HepG2 (cell line): ENCODE data around the gene BORCS5. TPM values are rescaled to one million over a fixed set of nuclear protein-coding genes. Genes with fewer than 3 reads are reported as not detected.

ENCODE experiments used
- ATAC-seq: fragments of 200-7000 bp; cut with Tn5 transposase; 3 replicates; pipeline ENCODE4 v1.9.1; 2020; ENCODE audit warnings: mild to moderate bottlenecking, moderate library complexity
- BruUV-seq: library from RNA; stranded (reverse); fragments of 400-500 nt; replicated peaks from 2 replicates; lab custom pipeline; 2021; lab: Mats Ljungman, UMichigan
- CTCF ChIA-PET: fragments of 300-600 bp; formaldehyde crosslinking; extraction: SDS; loops from one replicate; lab custom pipeline; 2021; ENCODE audit warnings: low total read pairs, inconsistent platforms, low intra/inter-chr PET ratio; lab: Yijun Ruan, JAX
- POLR2A ChIA-PET: fragments of 350-600 bp; sonication (Branson Sonifier 250); formaldehyde crosslinking; loops from one replicate; lab custom pipeline; 2020; ENCODE audit warnings: antibody characterized with exemption, inconsistent platforms; lab: Yijun Ruan, JAX
- DNase-seq: peaks from one replicate; pipeline ENCODE4 v3.0.0-alpha.2; 2015; ENCODE audit warnings: low spot score
- FAIRE-seq: peaks from 3 replicates; lab custom pipeline; 2011; peaks lifted over from hg19 to GRCh38; lab: Jason Lieb, UNC
- H2AFZ ChIP-seq: one replicate; pipeline ENCODE4 v1.6.1; 2011; ENCODE audit warnings: low read length, inconsistent platforms
- H3K27ac ChIP-seq: fragments of 300-600 bp; 3 replicates; pipeline ENCODE4 v1.8.0; 2011; ENCODE audit warnings: mixed run types, mild to moderate bottlenecking, mixed read lengths, low read length, inconsistent platforms; ENCODE audit not compliant: insufficient read depth; ENCODE audit errors: extremely low read length
- H3K27me3 ChIP-seq, 2 experiments: fragments of 200-600 bp in 1 of 2; 2 replicates in 1 of 2; 3 replicates in 1 of 2; pipeline versions ENCODE4 v1.6.0 to v1.8.0; 2011; ENCODE audit warnings: low read length in 2 of 2, mild to moderate bottlenecking in 2 of 2, moderate library complexity in 2 of 2, inconsistent platforms in 1 of 2; ENCODE audit not compliant: insufficient read depth in 2 of 2, control insufficient read depth in 1 of 2
- H3K36me3 ChIP-seq, 2 experiments: fragments of 200-600 bp in 1 of 2; replicated peaks in 1 of 2; 2 replicates in 1 of 2; 3 replicates in 1 of 2; pipeline versions ENCODE4 v1.5.1 to v1.8.0; 2011; ENCODE audit warnings: low read length in 2 of 2, inconsistent platforms in 1 of 2; ENCODE audit not compliant: insufficient read depth in 2 of 2, control insufficient read depth in 1 of 2
- H3K4me1 ChIP-seq: 2 replicates; pipeline ENCODE4 v1.5.1; 2012; ENCODE audit warnings: low read length, inconsistent platforms; ENCODE audit not compliant: insufficient read depth
- H3K4me2 ChIP-seq: 2 replicates; pipeline ENCODE4 v1.6.0; 2011; ENCODE audit warnings: low read depth, low read length, inconsistent platforms
- H3K4me3 ChIP-seq, 3 experiments: fragments of 200-600 bp in 1 of 3; sonication (generic), shearing (Covaris generic) in 1 of 3; replicated peaks in 1 of 3; 2 replicates each; pipeline ENCODE4 v1.5.1; 2011 to 2016; ENCODE audit warnings: low read length in 3 of 3, inconsistent platforms in 2 of 3, low read depth in 2 of 3, mild to moderate bottlenecking in 2 of 3, control low read depth in 1 of 3, mixed read lengths in 1 of 3; ENCODE audit not compliant: insufficient read depth in 1 of 3
- H3K79me2 ChIP-seq: one replicate; pipeline ENCODE4 v1.6.1; 2011; ENCODE audit warnings: low read length, inconsistent platforms; ENCODE audit not compliant: insufficient read depth
- H3K9ac ChIP-seq: 2 replicates; pipeline ENCODE4 v1.6.0; 2011; ENCODE audit warnings: mild to moderate bottlenecking, low read depth, low read length, inconsistent platforms; ENCODE audit not compliant: insufficient read depth
- H3K9me3 ChIP-seq: 2 replicates; pipeline ENCODE4 v1.5.1; 2012; ENCODE audit warnings: mild to moderate bottlenecking, low read length
- H4K20me1 ChIP-seq: 2 replicates; pipeline ENCODE4 v1.6.0; 2011; ENCODE audit warnings: inconsistent platforms, mild to moderate bottlenecking, low read length, moderate library complexity; ENCODE audit not compliant: insufficient read depth
- BHLHE40 ChIP-seq: IDR thresholded peaks from 2 replicates; pipeline ENCODE4 v1.6.1; 2011; ENCODE audit warnings: low read length, improper control_type of control experiment
- DNMT1 ChIP-seq: sonication (generic); formaldehyde crosslinking; IDR thresholded peaks from 2 replicates; pipeline ENCODE4 v1.5.1; 2020; ENCODE audit warnings: mild to moderate bottlenecking, missing genetic modification reagents
- GFI1 ChIP-seq: sonication (generic); formaldehyde crosslinking; IDR thresholded peaks from 2 replicates; pipeline ENCODE4 v1.5.0; 2020; ENCODE audit warnings: missing genetic modification reagents, mild to moderate bottlenecking, borderline replicate concordance
- HOXA3 ChIP-seq: sonication (generic); formaldehyde crosslinking; IDR thresholded peaks from 2 replicates; pipeline ENCODE4 v1.5.0; 2020; ENCODE audit warnings: missing genetic modification reagents
- MTA3 ChIP-seq: sonication (generic); formaldehyde crosslinking; IDR thresholded peaks from 2 replicates; pipeline ENCODE4 v1.4.0; 2020; ENCODE audit warnings: missing genetic modification reagents
- NFIB ChIP-seq: sonication (generic); formaldehyde crosslinking; IDR thresholded peaks from 2 replicates; pipeline ENCODE4 v1.9.0; 2021; ENCODE audit warnings: missing genetic modification reagents, mild to moderate bottlenecking, borderline replicate concordance
- RFXAP ChIP-seq: sonication (generic); formaldehyde crosslinking; IDR thresholded peaks from 2 replicates; pipeline ENCODE4 v1.4.0; 2020; ENCODE audit warnings: missing genetic modification reagents, borderline replicate concordance
- SIN3B ChIP-seq: fragments of 150-350 bp; IDR thresholded peaks from 2 replicates; pipeline ENCODE4 v1.6.1; 2014; ENCODE audit warnings: low read length
- ZNF205 ChIP-seq: IDR thresholded peaks from 2 replicates; pipeline ENCODE4 v1.6.1; 2018; ENCODE audit warnings: missing biosample characterization, missing genetic modification reagents
- ZNF615 ChIP-seq: sonication (generic); formaldehyde crosslinking; IDR thresholded peaks from 2 replicates; pipeline ENCODE4 v1.5.0; 2020; ENCODE audit warnings: mild to moderate bottlenecking, missing genetic modification reagents, borderline replicate concordance
- ZNF761 ChIP-seq: sonication (generic); formaldehyde crosslinking; conservative IDR thresholded peaks from 2 replicates; pipeline ENCODE4 v1.4.0; 2020; ENCODE audit warnings: mild to moderate bottlenecking, missing genetic modification reagents
- ZNF839 ChIP-seq: sonication (generic); formaldehyde crosslinking; IDR thresholded peaks from 2 replicates; pipeline ENCODE4 v1.4.0; 2020; ENCODE audit warnings: missing genetic modification reagents, mild to moderate bottlenecking, borderline replicate concordance
- in situ Hi-C: cut with HindIII; loops from 2 replicates; pipeline ENCODE4 v1.10.0; 2017; ENCODE audit warnings: low pct_unique_long_range_greater_than_20kb; ENCODE audit not compliant: extremely low pct_ligation_motif_present
- intact Hi-C: fragments of 100-400 bp; cut with micrococcal nuclease; formaldehyde crosslinking; loops from one replicate; pipeline ENCODE4 v1.10.0; 2022; ENCODE audit not compliant: unreplicated experiment
- polyA plus RNA-seq, 8 experiments: library from polyadenylated mRNA; depleted of rRNA in 3 of 8; stranded (reverse) in 7 of 8; unstranded in 1 of 8; fragments of >200 nt; fragmentation: Illumina TruSeq in 4 of 8; extraction: Trizol in 4 of 8; gene quantifications; 2 replicates each; pipeline versions ENCODE4 v1.2.1 to v1.2.3, GENCODE V29; 2011 to 2016; ENCODE audit warnings: low read depth in 4 of 8, missing spikeins in 1 of 8, mixed read lengths in 1 of 8; ENCODE audit not compliant: insufficient read depth in 1 of 8
- total RNA-seq, 5 experiments: library from RNA; depleted of rRNA; stranded (reverse); fragments of >200 nt; fragmentation: Illumina TruSeq; extraction: Trizol; gene quantifications; 2 replicates each; pipeline ENCODE4 v1.2.3, GENCODE V29; 2016; ENCODE audit warnings: low read depth in 1 of 5
- TF ChIP-seq, protein P1 (sequence below): sonication (generic); formaldehyde crosslinking; IDR thresholded peaks from 2 replicates; pipeline ENCODE4 v1.5.0; 2020; ENCODE audit warnings: missing genetic modification reagents
- TF ChIP-seq, protein P2 (sequence below): sonication (generic); formaldehyde crosslinking; IDR thresholded peaks from 2 replicates; pipeline ENCODE4 v1.9.0; 2021; ENCODE audit warnings: missing genetic modification reagents, mild to moderate bottlenecking, borderline replicate concordance

BORCS5 gene
- total and polyA plus RNA-seq, 2 of the 13 experiments (the other 11 are each of a cell fraction or from before 2014, with no cell fraction given), result 3.9 to 4.7 TPM

DNA sequence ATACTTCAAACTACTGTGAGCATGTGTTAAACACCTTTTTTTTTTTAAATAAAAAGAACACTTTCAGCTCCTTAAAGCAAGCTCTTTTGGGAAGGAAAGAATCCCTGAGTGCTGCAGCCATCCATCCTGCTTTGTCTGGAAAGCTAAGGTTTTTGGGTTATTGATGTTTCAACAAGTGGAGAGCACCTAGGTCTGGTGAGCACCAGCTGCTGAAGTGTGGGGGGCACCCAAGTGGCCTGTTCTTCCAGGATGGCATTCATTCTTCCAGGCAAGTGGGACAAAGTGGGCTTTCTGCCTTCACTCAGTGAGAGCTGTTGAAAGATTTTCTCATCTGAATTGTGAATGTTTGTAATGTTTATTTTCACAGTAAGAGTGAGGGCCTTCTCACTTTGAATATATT, 49.9 kb downstream of the BORCS5 start:
- H3K27ac ChIP-seq, result peak overlapping the region; percentile 96
- no peaks in the 10 kb centered on the region for H3K27me3 ChIP-seq
- peaks cover 64% of the 10 kb centered on the region for H3K4me1 ChIP-seq
- POLR2A ChIA-PET, result interaction anchor here (0.9 kb wide), 1 partner anchor 8 kb away, joined by 3 read pairs; no protein-coding TSS in a partner anchor
- in situ Hi-C loops (no loop called here), intact Hi-C loops (no loop called here)
- H3K36me3 ChIP-seq, result no peaks in the 10 kb centered on the region; a peak in 1 of 5 replicates
- no peaks in the 10 kb centered on the region for H4K20me1 ChIP-seq
- no peak overlapping the region for H2AFZ ChIP-seq
- no TSS peak for BruUV-seq
- no peaks in the 10 kb centered on the region for H3K9me3 ChIP-seq
- CTCF ChIA-PET, result no interaction called here
- ATAC-seq (no peak), FAIRE-seq (no peak), DNase-seq (no peak)
- no peak overlapping the region for H3K4me2 ChIP-seq
- no peak overlapping the region for H3K4me3 ChIP-seq
- H3K79me2 ChIP-seq, result peaks cover 8% of the 10 kb centered on the region
- H3K9ac ChIP-seq, result no peak overlapping the region
- TF ChIP-seq, protein P1, sequence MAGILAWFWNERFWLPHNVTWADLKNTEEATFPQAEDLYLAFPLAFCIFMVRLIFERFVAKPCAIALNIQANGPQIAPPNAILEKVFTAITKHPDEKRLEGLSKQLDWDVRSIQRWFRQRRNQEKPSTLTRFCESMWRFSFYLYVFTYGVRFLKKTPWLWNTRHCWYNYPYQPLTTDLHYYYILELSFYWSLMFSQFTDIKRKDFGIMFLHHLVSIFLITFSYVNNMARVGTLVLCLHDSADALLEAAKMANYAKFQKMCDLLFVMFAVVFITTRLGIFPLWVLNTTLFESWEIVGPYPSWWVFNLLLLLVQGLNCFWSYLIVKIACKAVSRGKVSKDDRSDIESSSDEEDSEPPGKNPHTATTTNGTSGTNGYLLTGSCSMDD (CRISPR knock-in tag), result no peak
- no peak for TF ChIP-seq HOXA3
- no peak for TF ChIP-seq RFXAP
- TF ChIP-seq NFIB (CRISPR knock-in tag), result no peak
- no peak for TF ChIP-seq ZNF839 (CRISPR knock-in tag)
- TF ChIP-seq ZNF615, result no peak
- TF ChIP-seq GFI1 (CRISPR knock-in tag), result no peak
- no peak for TF ChIP-seq ZNF205
- no peak for TF ChIP-seq DNMT1
- TF ChIP-seq MTA3 (CRISPR knock-in tag), result no peak
- TF ChIP-seq, protein P2, sequence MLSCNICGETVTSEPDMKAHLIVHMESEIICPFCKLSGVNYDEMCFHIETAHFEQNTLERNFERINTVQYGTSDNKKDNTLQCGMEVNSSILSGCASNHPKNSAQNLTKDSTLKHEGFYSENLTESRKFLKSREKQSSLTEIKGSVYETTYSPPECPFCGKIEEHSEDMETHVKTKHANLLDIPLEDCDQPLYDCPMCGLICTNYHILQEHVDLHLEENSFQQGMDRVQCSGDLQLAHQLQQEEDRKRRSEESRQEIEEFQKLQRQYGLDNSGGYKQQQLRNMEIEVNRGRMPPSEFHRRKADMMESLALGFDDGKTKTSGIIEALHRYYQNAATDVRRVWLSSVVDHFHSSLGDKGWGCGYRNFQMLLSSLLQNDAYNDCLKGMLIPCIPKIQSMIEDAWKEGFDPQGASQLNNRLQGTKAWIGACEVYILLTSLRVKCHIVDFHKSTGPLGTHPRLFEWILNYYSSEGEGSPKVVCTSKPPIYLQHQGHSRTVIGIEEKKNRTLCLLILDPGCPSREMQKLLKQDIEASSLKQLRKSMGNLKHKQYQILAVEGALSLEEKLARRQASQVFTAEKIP (CRISPR knock-in tag), result no peak
- TF ChIP-seq SIN3B, result no peak
- TF ChIP-seq BHLHE40, result no peak
- no peak for TF ChIP-seq ZNF761 (CRISPR knock-in tag)
